Central memory CD8-positive, alpha-beta T cell (primary cell): ENCODE results near the gene ALDOA.
"Not testable (repeated sequence)": the region's sequence is repeated elsewhere in the genome, so short reads cannot be mapped to it uniquely, and the experiment has no call there.

Source experiments
- ATAC-seq: fragments of 150-1000 bp; cut with Tn5 transposase; replicated peaks from 2 replicates; pipeline ENCODE4 v1.10.0; 2022; ENCODE audit warnings: mild to moderate bottlenecking, moderate FRiP score, moderate number of reproducible peaks; ENCODE audit not compliant: poor library complexity, severe bottlenecking; ENCODE audit errors: extremely low read depth
- DNase-seq, 2 donors: peaks; one replicate each; pipeline ENCODE4 v3.0.0; 2021; ENCODE audit warnings: low spot score in 2 of 2
- H3K27ac Mint-ChIP-seq: one replicate; pipeline ENCODE4 v1.8.0; 2022; ENCODE audit warnings: low read depth, mild to moderate bottlenecking, moderate library complexity, mixed read lengths
- H3K27me3 Mint-ChIP-seq: one replicate; pipeline ENCODE4 v1.8.0; 2022; ENCODE audit warnings: mixed read lengths
- H3K36me3 Mint-ChIP-seq: one replicate; pipeline ENCODE4 v1.8.0; 2022; ENCODE audit warnings: mild to moderate bottlenecking, moderate library complexity, mixed read lengths; ENCODE audit not compliant: insufficient read depth
- H3K4me1 Mint-ChIP-seq: one replicate; pipeline ENCODE4 v1.8.0; 2022; ENCODE audit warnings: mixed read lengths
- H3K4me3 Mint-ChIP-seq: one replicate; pipeline ENCODE4 v1.8.0; 2022; ENCODE audit warnings: mild to moderate bottlenecking, moderate library complexity, mixed read lengths
- H3K9me3 Mint-ChIP-seq: one replicate; pipeline ENCODE4 v1.8.0; 2022; ENCODE audit warnings: mixed read lengths

ALDOA gene

GRCh38 chr16:30028438-30029076 lies 37.0 kb upstream of the ALDOA start:
- no peak for DNase-seq
- no peak for ATAC-seq
- no peaks in the 10 kb centered on the region for H3K9me3 Mint-ChIP-seq
- peaks cover 2% of the 10 kb centered on the region for H3K36me3 Mint-ChIP-seq
- peaks cover 78% of the 10 kb centered on the region for H3K27me3 Mint-ChIP-seq
- H3K4me1 Mint-ChIP-seq = peaks cover 17% of the 10 kb centered on the region
- no peak overlapping the region for H3K4me3 Mint-ChIP-seq
- no peak overlapping the region for H3K27ac Mint-ChIP-seq

GRCh38 chr16:30030011-30030685 lies 35.4 kb upstream of the ALDOA start:
- peak overlapping the region; percentile 56 for H3K4me3 Mint-ChIP-seq
- H3K4me1 Mint-ChIP-seq = peaks cover 17% of the 10 kb centered on the region
- no peak for DNase-seq
- H3K9me3 Mint-ChIP-seq = no peaks in the 10 kb centered on the region
- no peak overlapping the region for H3K27ac Mint-ChIP-seq
- no peak for ATAC-seq
- H3K27me3 Mint-ChIP-seq = peaks cover 79% of the 10 kb centered on the region
- peaks cover 2% of the 10 kb centered on the region for H3K36me3 Mint-ChIP-seq

GRCh38 chr16:30030841-30031413 lies 34.6 kb upstream of the ALDOA start, which contains the start of gene TLCD3B:
TLCD3B (minus strand) TSS chr16:30031271; CDS start chr16:30030527, 744 bp downstream.
- H3K4me3 Mint-ChIP-seq = peak within 1 kb of the TSS; percentile 56
- no peak within 1 kb of the TSS for H3K27ac Mint-ChIP-seq
- H3K9me3 Mint-ChIP-seq = no peaks in the 10 kb centered on the region
- peaks cover 82% of the 10 kb centered on the region for H3K27me3 Mint-ChIP-seq
- H3K36me3 Mint-ChIP-seq = peaks cover 2% of the 10 kb centered on the region
- ATAC-seq (no peak), DNase-seq (no peak)
- peaks cover 17% of the 10 kb centered on the region for H3K4me1 Mint-ChIP-seq

GRCh38 chr16:30031477-30031918 lies 34.1 kb upstream of the ALDOA start:
- Mint-ChIP-seq H3K27me3 (peaks cover 77% of the 10 kb centered on the region), H3K4me3 (no peak overlapping the region), H3K36me3 (peaks cover 2% of the 10 kb centered on the region), H3K4me1 (peaks cover 17% of the 10 kb centered on the region), H3K9me3 (no peaks in the 10 kb centered on the region), H3K27ac (no peak overlapping the region)
- ATAC-seq (no peak), DNase-seq (no peak)

GRCh38 chr16:30032083-30032819 lies 33.3 kb upstream of the ALDOA start:
- Mint-ChIP-seq H3K9me3 (no peaks in the 10 kb centered on the region), H3K36me3 (peaks cover 2% of the 10 kb centered on the region), H3K4me1 (peaks cover 17% of the 10 kb centered on the region), H3K27me3 (peaks cover 70% of the 10 kb centered on the region), H3K4me3 (no peak overlapping the region), H3K27ac (no peak overlapping the region)
- peak; percentile 45 to 53 for DNase-seq
- ATAC-seq = peak; percentile 52

GRCh38 chr16:30033270-30033669 lies 32.3 kb upstream of the ALDOA start:
- Mint-ChIP-seq H3K9me3 (no peaks in the 10 kb centered on the region), H3K27me3 (peaks cover 59% of the 10 kb centered on the region), H3K4me3 (no peak overlapping the region), H3K36me3 (peaks cover 2% of the 10 kb centered on the region), H3K4me1 (peaks cover 9% of the 10 kb centered on the region), H3K27ac (no peak overlapping the region)
- ATAC-seq = no peak
- DNase-seq = no peak

GRCh38 chr16:30040221-30040620 lies 25.3 kb upstream of the ALDOA start:
- H3K9me3 Mint-ChIP-seq = no peaks in the 10 kb centered on the region
- H3K27ac Mint-ChIP-seq = no peak overlapping the region
- H3K36me3 Mint-ChIP-seq = no peaks in the 10 kb centered on the region
- no peak overlapping the region for H3K4me3 Mint-ChIP-seq
- no peaks in the 10 kb centered on the region for H3K4me1 Mint-ChIP-seq
- H3K27me3 Mint-ChIP-seq = peaks cover 8% of the 10 kb centered on the region
- ATAC-seq = no peak
- DNase-seq = no peak

GRCh38 chr16:30040690-30041089 lies 24.9 kb upstream of the ALDOA start:
- DNase-seq, H3K4me3 Mint-ChIP-seq, ATAC-seq, H3K9me3 Mint-ChIP-seq, H3K27me3 Mint-ChIP-seq, H3K36me3 Mint-ChIP-seq, H3K4me1 Mint-ChIP-seq, H3K27ac Mint-ChIP-seq: not testable (repeated sequence)

- no peaks in the 10 kb centered on the region for H3K27me3 Mint-ChIP-seq
- ATAC-seq (no peak), DNase-seq (no peak)
- H3K4me1 Mint-ChIP-seq = no peaks in the 10 kb centered on the region
- no peaks in the 10 kb centered on the region for H3K36me3 Mint-ChIP-seq
- H3K27ac Mint-ChIP-seq = no peak overlapping the region
- H3K9me3 Mint-ChIP-seq = no peaks in the 10 kb centered on the region
- H3K4me3 Mint-ChIP-seq = no peak overlapping the region
Measured at GRCh38 chr16:30041841-30042240, 23.7 kb upstream of the ALDOA start.

- H3K27me3 Mint-ChIP-seq = no peaks in the 10 kb centered on the region
Measured at GRCh38 chr16:30046178-30046577, 19.4 kb upstream of the ALDOA start.

GRCh38 chr16:30046588-30046987 lies 19.0 kb upstream of the ALDOA start:
- ATAC-seq (no peak), DNase-seq (no peak)
- Mint-ChIP-seq H3K9me3 (no peaks in the 10 kb centered on the region), H3K27ac (no peak overlapping the region), H3K4me1 (no peaks in the 10 kb centered on the region), H3K4me3 (no peak overlapping the region), H3K36me3 (peaks cover under 1% of the 10 kb centered on the region), H3K27me3 (no peaks in the 10 kb centered on the region)

More at GRCh38 chr16:30046178-30046577, 19.4 kb upstream of the ALDOA start:
- DNase-seq (no peak), ATAC-seq (no peak)
- Mint-ChIP-seq H3K36me3 (no peaks in the 10 kb centered on the region), H3K4me1 (no peaks in the 10 kb centered on the region), H3K4me3 (no peak overlapping the region), H3K27ac (no peak overlapping the region), H3K9me3 (no peaks in the 10 kb centered on the region)

- peaks cover 20% of the 10 kb centered on the region for H3K4me1 Mint-ChIP-seq
- H3K36me3 Mint-ChIP-seq = peaks cover 11% of the 10 kb centered on the region
- H3K27ac Mint-ChIP-seq = no peak overlapping the region
- ATAC-seq (no peak), DNase-seq (no peak)
- H3K27me3 Mint-ChIP-seq = no peaks in the 10 kb centered on the region
- no peak overlapping the region for H3K4me3 Mint-ChIP-seq
- no peaks in the 10 kb centered on the region for H3K9me3 Mint-ChIP-seq
Measured at GRCh38 chr16:30049871-30050270, 15.7 kb upstream of the ALDOA start.
